PFSK-1 (cell line): ENCODE measurements around the gene HNRNPH3.

Experiments
- FOXP2 ChIP-seq: optimal IDR thresholded peaks from 2 replicates; pipeline ENCODE3; 2011; ENCODE audit warnings: borderline replicate concordance, control low read depth, inconsistent platforms; ENCODE audit not compliant: insufficient read depth; ENCODE audit errors: extremely low read length, extremely low read depth
- POLR2AphosphoS5 ChIP-seq: IDR thresholded peaks from 2 replicates; pipeline ENCODE4 v1.6.1; 2012; ENCODE audit warnings: low read depth, mild to moderate bottlenecking, control low read depth, low read length, moderate library complexity
- SIN3A ChIP-seq: IDR thresholded peaks from 2 replicates; pipeline ENCODE4 v1.6.1; 2012; ENCODE audit warnings: mild to moderate bottlenecking, low read length, moderate library complexity, borderline replicate concordance; ENCODE audit not compliant: insufficient read depth
- TAF1 ChIP-seq: IDR thresholded peaks from 2 replicates; pipeline ENCODE4 v1.6.1; 2012; ENCODE audit warnings: low read length, control low read depth, borderline replicate concordance; ENCODE audit not compliant: insufficient read depth
- TF ChIP-seq, protein P1 (sequence below), 2 experiments: IDR thresholded peaks; 2 replicates each; pipeline versions ENCODE4 v1.6.1 to v1.8.0; 2011 to 2012; ENCODE audit warnings: low read depth in 2 of 2, low read length in 2 of 2, control low read depth in 1 of 2, inconsistent platforms in 1 of 2, mild to moderate bottlenecking in 1 of 2, moderate library complexity in 1 of 2; ENCODE audit not compliant: insufficient read depth in 1 of 2

DNA sequence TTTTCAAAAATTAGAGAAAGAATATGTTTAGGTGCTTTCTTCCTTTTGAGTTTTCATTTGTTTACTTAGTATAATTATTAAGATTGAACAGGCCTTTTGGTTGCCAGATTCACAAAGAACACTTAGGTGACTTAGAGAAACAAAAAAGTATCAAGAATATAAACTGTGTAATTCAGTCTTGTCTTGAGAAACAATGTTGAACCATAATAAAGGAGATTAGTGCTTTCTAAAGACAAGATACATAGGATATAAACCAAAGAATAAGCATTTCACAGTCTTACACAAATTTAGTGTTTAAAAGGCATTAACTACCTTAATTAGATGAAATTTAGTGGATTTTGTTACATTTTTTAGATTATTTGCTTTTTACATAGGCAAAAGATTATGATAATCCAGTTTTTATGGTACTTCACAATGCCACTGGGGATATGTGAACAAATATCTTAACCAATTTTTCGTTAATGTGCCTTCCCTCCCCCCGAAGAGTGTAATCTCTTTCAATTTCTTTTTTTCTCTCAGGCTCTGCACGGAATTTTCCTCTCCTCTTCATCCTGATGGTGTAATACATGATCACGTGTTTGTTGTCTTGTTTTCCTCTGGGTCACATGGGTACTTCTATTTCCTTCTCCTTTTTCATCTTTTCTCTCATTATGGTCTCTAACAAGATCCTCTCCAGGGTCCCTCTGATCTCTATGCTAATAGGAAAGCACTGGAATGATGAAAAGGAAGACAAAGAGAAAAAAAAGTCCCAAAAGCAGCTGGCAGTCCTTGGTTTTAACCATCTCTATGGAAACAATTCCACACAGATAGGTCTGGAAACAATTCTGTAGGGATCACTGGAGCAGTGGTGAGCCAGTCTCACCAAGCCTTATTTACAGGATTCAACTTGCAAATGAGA lies 3.7 kb upstream of the HNRNPH3 start:
- TF ChIP-seq TAF1 (no peak), SIN3A (no peak), POLR2AphosphoS5 (no peak), FOXP2 (no peak)
- TF ChIP-seq, protein P1, sequence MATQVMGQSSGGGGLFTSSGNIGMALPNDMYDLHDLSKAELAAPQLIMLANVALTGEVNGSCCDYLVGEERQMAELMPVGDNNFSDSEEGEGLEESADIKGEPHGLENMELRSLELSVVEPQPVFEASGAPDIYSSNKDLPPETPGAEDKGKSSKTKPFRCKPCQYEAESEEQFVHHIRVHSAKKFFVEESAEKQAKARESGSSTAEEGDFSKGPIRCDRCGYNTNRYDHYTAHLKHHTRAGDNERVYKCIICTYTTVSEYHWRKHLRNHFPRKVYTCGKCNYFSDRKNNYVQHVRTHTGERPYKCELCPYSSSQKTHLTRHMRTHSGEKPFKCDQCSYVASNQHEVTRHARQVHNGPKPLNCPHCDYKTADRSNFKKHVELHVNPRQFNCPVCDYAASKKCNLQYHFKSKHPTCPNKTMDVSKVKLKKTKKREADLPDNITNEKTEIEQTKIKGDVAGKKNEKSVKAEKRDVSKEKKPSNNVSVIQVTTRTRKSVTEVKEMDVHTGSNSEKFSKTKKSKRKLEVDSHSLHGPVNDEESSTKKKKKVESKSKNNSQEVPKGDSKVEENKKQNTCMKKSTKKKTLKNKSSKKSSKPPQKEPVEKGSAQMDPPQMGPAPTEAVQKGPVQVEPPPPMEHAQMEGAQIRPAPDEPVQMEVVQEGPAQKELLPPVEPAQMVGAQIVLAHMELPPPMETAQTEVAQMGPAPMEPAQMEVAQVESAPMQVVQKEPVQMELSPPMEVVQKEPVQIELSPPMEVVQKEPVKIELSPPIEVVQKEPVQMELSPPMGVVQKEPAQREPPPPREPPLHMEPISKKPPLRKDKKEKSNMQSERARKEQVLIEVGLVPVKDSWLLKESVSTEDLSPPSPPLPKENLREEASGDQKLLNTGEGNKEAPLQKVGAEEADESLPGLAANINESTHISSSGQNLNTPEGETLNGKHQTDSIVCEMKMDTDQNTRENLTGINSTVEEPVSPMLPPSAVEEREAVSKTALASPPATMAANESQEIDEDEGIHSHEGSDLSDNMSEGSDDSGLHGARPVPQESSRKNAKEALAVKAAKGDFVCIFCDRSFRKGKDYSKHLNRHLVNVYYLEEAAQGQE (IDR thresholded peaks at IDR 0.05; ENCODE audit: insufficient read depth in 1 of 2, low read depth in 2 of 2, low read length in 2 of 2), result no peak
